Neuronal stem cell (in vitro differentiated cells): ENCODE results near the gene OSBPL2.
A peak's percentile ranks its signal among the peaks of the same experiment; 100 is the strongest.

Experiments
- DNase-seq: peaks from one replicate; pipeline ENCODE4 v3.0.0-alpha.2; 2013; ENCODE audit warnings: low spot score
- H2AFZ ChIP-seq: one replicate; pipeline ENCODE4 v1.6.1; 2013; ENCODE audit warnings: mild to moderate bottlenecking, low read length, inconsistent platforms
- H2AK5ac ChIP-seq: 2 replicates; pipeline ENCODE4 v1.6.1; 2013; ENCODE audit warnings: low read depth, mild to moderate bottlenecking, inconsistent platforms, low read length, moderate library complexity, mixed read lengths
- H2BK120ac ChIP-seq: 2 replicates; pipeline ENCODE4 v1.6.1; 2013; ENCODE audit warnings: low read depth, mild to moderate bottlenecking, inconsistent platforms, low read length, moderate library complexity, mixed read lengths
- H2BK12ac ChIP-seq: one replicate; pipeline ENCODE4 v1.6.1; 2013; ENCODE audit warnings: low read length, inconsistent platforms
- H2BK15ac ChIP-seq: 2 replicates; pipeline ENCODE4 v1.6.1; 2013; ENCODE audit warnings: mild to moderate bottlenecking, low read length, inconsistent platforms, mixed read lengths
- H2BK5ac ChIP-seq: one replicate; pipeline ENCODE4 v1.6.1; 2013; ENCODE audit warnings: inconsistent platforms, mild to moderate bottlenecking, low read length, moderate library complexity
- H3K14ac ChIP-seq: one replicate; pipeline ENCODE4 v1.6.1; 2013; ENCODE audit warnings: low read length, inconsistent platforms
- H3K18ac ChIP-seq: 2 replicates; pipeline ENCODE4 v1.6.1; 2013; ENCODE audit warnings: low read length, inconsistent platforms
- H3K23ac ChIP-seq: 2 replicates; pipeline ENCODE4 v1.6.1; 2013; ENCODE audit warnings: low read depth, mild to moderate bottlenecking, mixed read lengths, low read length, inconsistent platforms; ENCODE audit not compliant: poor library complexity
- H3K27ac ChIP-seq: replicated peaks from 3 replicates; pipeline ENCODE4 v1.5.1; 2013; ENCODE audit warnings: low read length, inconsistent platforms
- H3K27me3 ChIP-seq, 3 experiments: 2 replicates each; pipeline ENCODE4 v1.6.1; 2013; ENCODE audit warnings: low read length in 3 of 3, mild to moderate bottlenecking in 2 of 3, inconsistent platforms in 1 of 3, low read depth in 1 of 3, mixed read lengths in 1 of 3, moderate library complexity in 1 of 3; ENCODE audit not compliant: control insufficient read depth in 3 of 3, insufficient read depth in 3 of 3
- H3K36me3 ChIP-seq, 2 donors: replicated peaks in 1 of 2; 2 replicates each; pipeline ENCODE4 v1.6.1; 2013; ENCODE audit warnings: low read length in 2 of 2; ENCODE audit not compliant: control insufficient read depth in 2 of 2, insufficient read depth in 2 of 2
- H3K4ac ChIP-seq: 2 replicates; pipeline ENCODE4 v1.6.1; 2013; ENCODE audit warnings: inconsistent platforms, mild to moderate bottlenecking, low read length, moderate library complexity
- H3K4me1 ChIP-seq, 2 donors: 1 replicate in 1 of 2; 2 replicates in 1 of 2; pipeline ENCODE4 v1.6.1; 2013; ENCODE audit warnings: low read length in 2 of 2, low read depth in 1 of 2; ENCODE audit not compliant: control insufficient read depth in 2 of 2, insufficient read depth in 1 of 2
- H3K4me2 ChIP-seq: one replicate; pipeline ENCODE4 v1.6.1; 2013; ENCODE audit warnings: mild to moderate bottlenecking, low read length, inconsistent platforms; ENCODE audit not compliant: insufficient read depth, poor library complexity, severe bottlenecking
- H3K4me3 ChIP-seq, 2 donors: 2 replicates each; pipeline ENCODE4 v1.5.1; 2013; ENCODE audit warnings: low read length in 2 of 2, mild to moderate bottlenecking in 2 of 2, inconsistent platforms in 1 of 2, moderate library complexity in 1 of 2
- H3K79me1 ChIP-seq: one replicate; pipeline ENCODE4 v1.6.1; 2013; ENCODE audit warnings: low read depth, mild to moderate bottlenecking, inconsistent platforms, low read length, moderate library complexity
- H3K9ac ChIP-seq: one replicate; pipeline ENCODE4 v1.6.1; 2013; ENCODE audit warnings: mild to moderate bottlenecking, low read depth, low read length, inconsistent platforms; ENCODE audit not compliant: poor library complexity
- H3K9me3 ChIP-seq, 2 donors: replicated peaks in 1 of 2; 2 replicates each; pipeline versions ENCODE3 to v1.6.1; 2013; ENCODE audit warnings: low read length in 2 of 2, mild to moderate bottlenecking in 2 of 2, inconsistent platforms in 1 of 2, low read depth in 1 of 2, mixed read lengths in 1 of 2, moderate library complexity in 1 of 2; ENCODE audit not compliant: control insufficient read depth in 2 of 2, insufficient read depth in 1 of 2
- H4K8ac ChIP-seq: one replicate; pipeline ENCODE4 v1.6.1; 2013; ENCODE audit warnings: low read depth, mild to moderate bottlenecking, inconsistent platforms, low read length, moderate library complexity
- H4K91ac ChIP-seq: one replicate; pipeline ENCODE4 v1.6.1; 2013; ENCODE audit warnings: low read length, low read depth, mild to moderate bottlenecking, inconsistent platforms; ENCODE audit not compliant: poor library complexity
- WGBS, 2 donors: extraction: QIAGEN DNeasy Blood & Tissue Kit; methylation state at CpG; one replicate each; pipeline ENCODE4 v1.1.7; 2013; ENCODE audit warnings: missing lambda C conversion rate in 2 of 2, mixed read lengths in 1 of 2; ENCODE audit not compliant: insufficient read length in 2 of 2, insufficient replicate concordance in 1 of 2; ENCODE audit errors: extremely low coverage in 2 of 2; 5-methylcytosine and 5-hydroxymethylcytosine counted together

OSBPL2 gene

DNA sequence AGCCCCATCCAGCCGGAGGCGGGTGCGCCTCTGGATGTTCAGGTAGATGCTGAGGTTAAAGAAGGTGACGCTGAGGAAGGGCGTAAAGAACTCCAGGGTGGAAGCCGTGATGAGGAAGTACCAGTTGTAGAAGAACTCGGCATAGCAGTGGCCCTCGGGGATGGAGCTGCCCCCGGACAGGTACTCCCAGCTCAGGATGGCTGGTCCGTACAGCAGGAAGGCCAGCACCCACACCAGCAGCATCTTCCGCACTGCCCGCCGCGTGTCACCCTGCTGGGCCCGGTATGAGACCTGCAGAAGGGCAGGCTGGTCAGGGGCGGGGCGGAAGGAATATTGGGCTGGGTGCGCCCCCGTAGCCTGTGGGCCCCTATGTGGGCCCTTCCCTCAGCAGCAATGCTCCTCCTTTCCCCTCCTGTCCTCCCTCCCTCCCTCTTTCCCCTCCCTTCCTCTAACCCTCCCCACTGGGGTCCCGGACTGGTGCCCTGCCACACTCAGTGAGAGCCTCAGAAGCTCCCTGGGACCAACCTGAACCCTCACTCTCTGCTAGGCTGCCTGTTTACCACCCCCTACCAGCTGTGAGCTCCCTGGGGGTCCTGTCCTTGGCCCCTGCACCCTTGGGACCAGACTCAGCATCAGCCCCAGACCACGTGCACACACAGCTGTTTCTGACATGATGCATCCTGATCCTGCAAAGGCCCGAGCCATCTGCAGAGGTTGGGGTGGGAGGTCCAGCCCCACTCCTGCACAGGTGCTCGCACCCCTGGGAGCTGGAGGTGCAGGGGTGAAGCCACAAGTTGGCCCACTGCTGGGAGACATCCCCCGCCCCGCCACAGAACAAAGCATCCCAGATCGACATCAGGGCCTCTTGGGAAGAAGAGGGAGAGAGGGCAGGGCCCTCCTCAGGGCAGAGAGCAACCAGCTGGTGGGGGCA is 21.4 kb upstream of the OSBPL2 start:
- H3K27ac ChIP-seq: no peak overlapping the region
- peaks cover 27 to 39% of the 10 kb centered on the region in 2 donors for H3K4me1 ChIP-seq
- no peak overlapping the region for H3K9ac ChIP-seq
- H3K36me3 ChIP-seq: no peaks in the 10 kb centered on the region
- H3K4ac ChIP-seq: no peak overlapping the region
- peak overlapping the region; percentile 84 for H2AK5ac ChIP-seq
- H2BK15ac ChIP-seq: no peak overlapping the region
- H3K79me1 ChIP-seq: no peaks in the 10 kb centered on the region
- no peak overlapping the region for H2AFZ ChIP-seq
- H3K18ac ChIP-seq: no peak overlapping the region
- H4K91ac ChIP-seq: no peak overlapping the region
- no CpG with 5 or more reads among the region's 26 CpGs for WGBS, 2 donors
- H3K14ac ChIP-seq: no peak overlapping the region
- H3K9me3 ChIP-seq: peaks cover 0 to 2% of the 10 kb centered on the region in 2 donors
- H2BK120ac ChIP-seq: no peak overlapping the region
- peak overlapping the region; percentile 55 for H3K23ac ChIP-seq
- no peak overlapping the region for H4K8ac ChIP-seq
- no peak overlapping the region for H3K4me3 ChIP-seq
- no peak overlapping the region for H3K4me2 ChIP-seq
- DNase-seq: no peak
- peaks cover 7 to 42% (median 32%) of the 10 kb centered on the region in 3 experiments for H3K27me3 ChIP-seq
- H2BK5ac ChIP-seq: no peak overlapping the region
- H2BK12ac ChIP-seq: no peak overlapping the region

- Histone ChIP-seq H3K23ac (peak overlapping the region; percentile 80), H3K9ac (peak overlapping the region; percentile 77), H3K4me1 (peaks cover 22 to 31% of the 10 kb centered on the region in 2 donors), H3K4me2 (no peak overlapping the region), H3K4ac (no peak overlapping the region), H3K27ac (no peak overlapping the region), H3K79me1 (no peaks in the 10 kb centered on the region), H3K14ac (peak overlapping the region; percentile 27), H3K9me3 (peaks cover 0 to 2% of the 10 kb centered on the region in 2 donors), H3K4me3 (peak overlapping the region in 1 of 2 donors; percentile 57), H2BK120ac (peak overlapping the region; percentile 54), H4K91ac (no peak overlapping the region), H3K18ac (peak overlapping the region; percentile 57), H3K27me3 (peaks cover 7 to 55% (median 34%) of the 10 kb centered on the region in 3 experiments), H2BK12ac (no peak overlapping the region), H2BK5ac (no peak overlapping the region), H3K36me3 (no peaks in the 10 kb centered on the region), H2BK15ac (peak overlapping the region; percentile 55), H4K8ac (no peak overlapping the region), H2AFZ (no peak overlapping the region), H2AK5ac (peak overlapping the region; percentile 11)
- DNase-seq: no peak
- no CpG with 5 or more reads among the region's 38 CpGs for WGBS, 2 donors
Observed at GRCh38 chr20:62217913-62218773, 20.2 kb upstream of the OSBPL2 start.

- H3K27me3 ChIP-seq: peaks cover 7 to 67% (median 34%) of the 10 kb centered on the region in 3 experiments
- H3K4me3 ChIP-seq: peak overlapping the region; percentile 45 to 73
- no peaks in the 10 kb centered on the region for H3K36me3 ChIP-seq
- H2BK120ac ChIP-seq: no peak overlapping the region
- H3K79me1 ChIP-seq: no peaks in the 10 kb centered on the region
- H4K8ac ChIP-seq: no peak overlapping the region
- H3K4ac ChIP-seq: no peak overlapping the region
- H2AFZ ChIP-seq: peak overlapping the region; percentile 85
- H3K4me1 ChIP-seq: peaks cover 22 to 31% of the 10 kb centered on the region in 2 donors
- H3K27ac ChIP-seq: no peak overlapping the region
- no peak overlapping the region for H4K91ac ChIP-seq
- no peak overlapping the region for H3K14ac ChIP-seq
- H3K18ac ChIP-seq: peak overlapping the region; percentile 15
- peak overlapping the region; percentile 84 for H3K4me2 ChIP-seq
- peak overlapping the region; percentile 21 for H3K9ac ChIP-seq
- no CpG with 5 or more reads among the region's 84 CpGs for WGBS, 2 donors
- H3K23ac ChIP-seq: peak overlapping the region; percentile 80
- H2BK5ac ChIP-seq: peak overlapping the region; percentile 24
- no peak overlapping the region for H2BK12ac ChIP-seq
- no peak overlapping the region for H2AK5ac ChIP-seq
- no peak overlapping the region for H2BK15ac ChIP-seq
- H3K9me3 ChIP-seq: peaks cover 0 to 2% of the 10 kb centered on the region in 2 donors
- no peak for DNase-seq
Observed at GRCh38 chr20:62219101-62219991, 19.0 kb upstream of the OSBPL2 start.
